B cell (primary cell): ENCODE results near the gene RARRES1. TPM values are rescaled to one million over a fixed set of nuclear protein-coding genes. Genes with fewer than 3 reads are reported as not detected.

Source experiments
- ATAC-seq: fragments of 200-7000 bp; cut with Tn5 transposase; one replicate; pipeline ENCODE4 v1.10.0; 2021; ENCODE audit warnings: low read depth, mild to moderate bottlenecking, moderate number of reproducible peaks, moderate library complexity
- CTCF ChIA-PET: fragments of 350-600 bp; sonication (Branson Sonifier 250); formaldehyde crosslinking; loops from one replicate; lab custom pipeline; 2021; ENCODE audit warnings: antibody characterized with exemption, inconsistent platforms; lab: Charles Lee
- POLR2A ChIA-PET: fragments of 350-600 bp; sonication (Branson Sonifier 250); formaldehyde crosslinking; loops from one replicate; lab custom pipeline; 2021; ENCODE audit warnings: antibody characterized with exemption; lab: Charles Lee
- DNase-seq: peaks from one replicate; pipeline ENCODE4 v3.0.0; 2013
- H2AFZ ChIP-seq: 2 replicates; pipeline ENCODE4 v1.6.1; 2012; ENCODE audit warnings: mild to moderate bottlenecking, low read depth, low read length; ENCODE audit not compliant: insufficient read depth, poor library complexity, severe bottlenecking
- H3K27ac ChIP-seq, 2 donors: 1 replicate in 1 of 2; 2 replicates in 1 of 2; pipeline ENCODE4 v1.5.1; 2012 to 2013; ENCODE audit warnings: low read length in 2 of 2, mild to moderate bottlenecking in 2 of 2, moderate library complexity in 1 of 2
- H3K27me3 ChIP-seq, 4 experiments: fragments of 200-600 bp in 1 of 4; sonication (generic) in 1 of 4; replicated peaks in 1 of 4; 1 replicate in 2 of 4; 2 replicates in 2 of 4; pipeline versions ENCODE4 v1.6.1 to v1.7.0; 2013 to 2016; ENCODE audit warnings: low read length in 3 of 4, mild to moderate bottlenecking in 2 of 4, mixed read lengths in 1 of 4, moderate library complexity in 1 of 4; ENCODE audit not compliant: insufficient read depth in 4 of 4, control insufficient read depth in 3 of 4; ENCODE audit errors: control extremely low read depth in 1 of 4
- H3K36me3 ChIP-seq, 2 experiments: replicated peaks in 1 of 2; 1 replicate in 1 of 2; 2 replicates in 1 of 2; pipeline versions ENCODE4 v1.6.1 to v1.7.1; 2013; ENCODE audit warnings: low read length in 1 of 2; ENCODE audit not compliant: insufficient read depth in 2 of 2, control insufficient read depth in 1 of 2; ENCODE audit errors: control extremely low read depth in 1 of 2, extremely low read depth in 1 of 2
- H3K4me1 ChIP-seq, 2 donors: fragments of 200-600 bp in 1 of 2; sonication (generic) in 1 of 2; 1 replicate in 1 of 2; 2 replicates in 1 of 2; pipeline versions ENCODE4 v1.5.1 to v1.6.1; 2013 to 2017; ENCODE audit warnings: low read length in 2 of 2; ENCODE audit not compliant: control insufficient read depth in 2 of 2, insufficient read depth in 2 of 2
- H3K4me2 ChIP-seq: replicated peaks from 2 replicates; pipeline ENCODE3; 2012; ENCODE audit warnings: mild to moderate bottlenecking, low read depth, low read length; ENCODE audit not compliant: poor library complexity, severe bottlenecking
- H3K4me3 ChIP-seq, 5 experiments: fragments of 200-600 bp in 1 of 5; sonication (generic) in 1 of 5; 1 replicate in 3 of 5; 2 replicates in 2 of 5; pipeline versions ENCODE4 v1.5.1 to v1.7.0; 2011 to 2016; ENCODE audit warnings: low read length in 4 of 5, mild to moderate bottlenecking in 4 of 5, low read depth in 2 of 5, control low read depth in 1 of 5, moderate library complexity in 1 of 5; ENCODE audit not compliant: insufficient read depth in 1 of 5; ENCODE audit errors: control extremely low read depth in 1 of 5, extremely low read depth in 1 of 5
- H3K79me2 ChIP-seq: fragments of 200-600 bp; sonication (generic); one replicate; pipeline ENCODE4 v1.6.0; 2016; ENCODE audit warnings: low read length; ENCODE audit not compliant: control insufficient read depth, insufficient read depth
- H3K9ac ChIP-seq: fragments of 200-600 bp; sonication (generic); 2 replicates; pipeline ENCODE4 v1.6.1; 2017; ENCODE audit warnings: mild to moderate bottlenecking, low read length, moderate library complexity
- H3K9me3 ChIP-seq, 3 donors: one replicate each; pipeline versions ENCODE4 v1.6.1 to v1.7.1; 2013; ENCODE audit warnings: low read length in 2 of 3; ENCODE audit not compliant: control insufficient read depth in 2 of 3, insufficient read depth in 1 of 3; ENCODE audit errors: control extremely low read depth in 1 of 3
- H4K20me1 ChIP-seq: 2 replicates; pipeline ENCODE4 v1.6.0; 2012; ENCODE audit warnings: mild to moderate bottlenecking, low read length; ENCODE audit not compliant: insufficient read depth, control insufficient read depth, poor library complexity, severe bottlenecking
- H3K27ac Mint-ChIP-seq: one replicate; pipeline ENCODE4 v1.8.0; 2021; ENCODE audit warnings: mixed read lengths
- H3K27me3 Mint-ChIP-seq: one replicate; pipeline ENCODE4 v1.8.0; 2021; ENCODE audit warnings: mixed read lengths
- H3K4me1 Mint-ChIP-seq: one replicate; pipeline ENCODE4 v1.8.0; 2021; ENCODE audit warnings: mixed read lengths
- H3K4me3 Mint-ChIP-seq: one replicate; pipeline ENCODE4 v1.8.0; 2021; ENCODE audit warnings: mixed read lengths
- H3K9me3 Mint-ChIP-seq: one replicate; pipeline ENCODE4 v1.8.0; 2022; ENCODE audit warnings: mixed read lengths; ENCODE audit not compliant: insufficient read depth
- EZH2 ChIP-seq: IDR thresholded peaks from 2 replicates; pipeline ENCODE4 v1.6.1; 2012; ENCODE audit warnings: borderline replicate concordance, low read depth, mild to moderate bottlenecking, moderate library complexity, low read length; ENCODE audit not compliant: insufficient read depth, poor library complexity, severe bottlenecking
- WGBS: methylation state at CpG from one replicate; pipeline ENCODE4 v1.1.5; 2013; ENCODE audit warnings: missing lambda C conversion rate; ENCODE audit not compliant: insufficient coverage; 5-methylcytosine and 5-hydroxymethylcytosine counted together
- intact Hi-C: fragments of 100-400 bp; cut with micrococcal nuclease; formaldehyde crosslinking; loops from one replicate; pipeline ENCODE4 v1.10.0; 2022
- polyA plus RNA-seq: library from polyadenylated mRNA; depleted of rRNA; stranded (reverse); fragments of >200 nt; gene quantifications from 2 replicates; pipeline ENCODE4 v1.2.3, GENCODE V29; 2012
- total RNA-seq, 2 donors: library from RNA; stranded (reverse); fragments of 120-200 nt in 1 of 2; gene quantifications; 1 replicate in 1 of 2; 2 replicates in 1 of 2; pipeline versions ENCODE4 v1.2.3 to v1.2.4, GENCODE V29; 2013 to 2022
- TF ChIP-seq, protein P1 (sequence below): fragments of 200-600 bp; IDR thresholded peaks from one replicate; pipeline ENCODE4 v1.8.0; 2022; ENCODE audit warnings: antibody characterized with exemption, mild to moderate bottlenecking

RARRES1 gene
- total and polyA plus RNA-seq, 2 donors (not counting 1 experiment from before 2014, with no cell fraction given) = not detected

DNA sequence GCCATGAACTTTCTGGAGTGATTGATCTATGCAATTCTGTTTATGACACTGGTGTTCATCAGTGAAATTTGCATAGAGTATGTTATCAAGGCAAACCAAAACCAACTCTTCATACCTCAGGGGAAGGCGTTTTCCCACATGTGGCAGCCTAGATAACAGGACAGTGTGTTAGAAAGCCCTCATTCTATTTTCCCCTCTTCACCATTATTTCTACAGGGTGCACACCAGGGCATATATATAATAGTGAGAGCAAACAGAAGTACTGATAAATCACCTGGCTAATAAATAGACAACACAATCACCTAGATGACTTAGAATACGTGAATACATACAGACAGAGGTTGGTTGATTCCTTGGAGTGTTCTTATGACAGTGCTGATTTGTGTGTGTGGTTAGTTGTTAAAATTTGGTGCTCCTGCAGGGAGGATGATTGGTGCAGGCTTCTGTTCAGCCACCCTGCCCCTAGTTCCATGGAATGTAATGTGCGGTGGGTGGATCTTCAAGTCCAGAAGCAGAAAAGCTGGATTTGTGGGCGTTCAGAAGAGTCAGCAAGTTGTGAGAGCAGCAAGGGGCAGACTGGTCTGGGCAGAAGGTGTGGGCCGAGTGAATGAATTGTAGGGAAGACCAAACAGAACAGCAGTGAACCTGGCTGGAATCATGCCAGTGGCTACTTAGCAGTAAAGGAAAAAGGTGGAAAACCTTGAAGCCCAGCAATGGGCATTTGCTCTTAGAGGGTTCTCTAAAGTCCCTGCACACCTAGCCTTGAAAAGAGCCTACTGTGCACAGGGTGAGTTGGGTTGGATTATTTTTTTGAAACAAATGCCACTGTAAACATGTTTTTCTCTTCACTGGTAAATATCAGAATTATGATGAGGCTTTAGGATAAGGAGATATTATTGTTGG is 11.7 kb upstream of the RARRES1 start:
- Histone ChIP-seq H3K9ac (no peak overlapping the region), H3K27ac (no peak overlapping the region), H3K27me3 (no peaks in the 10 kb centered on the region), H3K4me3 (no peak overlapping the region), H3K9me3 (no peaks in the 10 kb centered on the region), H3K4me2 (no peak overlapping the region), H3K36me3 (no peaks in the 10 kb centered on the region), H3K4me1 (no peaks in the 10 kb centered on the region), H4K20me1 (no peaks in the 10 kb centered on the region), H2AFZ (no peak overlapping the region), H3K79me2 (no peaks in the 10 kb centered on the region)
- Mint-ChIP-seq H3K4me3 (no peak overlapping the region), H3K9me3 (no peaks in the 10 kb centered on the region), H3K4me1 (peaks cover 6% of the 10 kb centered on the region), H3K27me3 (no peaks in the 10 kb centered on the region), H3K27ac (no peak overlapping the region)
- CTCF ChIA-PET = interaction anchor here (1.2 kb wide), 2 partner anchors 15 to 16 kb away, joined by 3 to 5 read pairs; no protein-coding TSS in a partner anchor
- ATAC-seq (no peak), DNase-seq (no peak)
- 96% methylated on average over 4 of the region's 5 CpGs for WGBS
- POLR2A ChIA-PET = no interaction called here
- intact Hi-C loops = no loop called here
- TF ChIP-seq EZH2 = no peak
- TF ChIP-seq, protein P1, sequence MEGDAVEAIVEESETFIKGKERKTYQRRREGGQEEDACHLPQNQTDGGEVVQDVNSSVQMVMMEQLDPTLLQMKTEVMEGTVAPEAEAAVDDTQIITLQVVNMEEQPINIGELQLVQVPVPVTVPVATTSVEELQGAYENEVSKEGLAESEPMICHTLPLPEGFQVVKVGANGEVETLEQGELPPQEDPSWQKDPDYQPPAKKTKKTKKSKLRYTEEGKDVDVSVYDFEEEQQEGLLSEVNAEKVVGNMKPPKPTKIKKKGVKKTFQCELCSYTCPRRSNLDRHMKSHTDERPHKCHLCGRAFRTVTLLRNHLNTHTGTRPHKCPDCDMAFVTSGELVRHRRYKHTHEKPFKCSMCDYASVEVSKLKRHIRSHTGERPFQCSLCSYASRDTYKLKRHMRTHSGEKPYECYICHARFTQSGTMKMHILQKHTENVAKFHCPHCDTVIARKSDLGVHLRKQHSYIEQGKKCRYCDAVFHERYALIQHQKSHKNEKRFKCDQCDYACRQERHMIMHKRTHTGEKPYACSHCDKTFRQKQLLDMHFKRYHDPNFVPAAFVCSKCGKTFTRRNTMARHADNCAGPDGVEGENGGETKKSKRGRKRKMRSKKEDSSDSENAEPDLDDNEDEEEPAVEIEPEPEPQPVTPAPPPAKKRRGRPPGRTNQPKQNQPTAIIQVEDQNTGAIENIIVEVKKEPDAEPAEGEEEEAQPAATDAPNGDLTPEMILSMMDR = no peak
